ENCODE data around the gene DUSP6. TPM values are rescaled to one million over a fixed set of nuclear protein-coding genes. Genes with fewer than 3 reads are reported as not detected.

DUSP6 gene
- total and polyA plus RNA-seq, 10 of the 15 experiments (the other 5 are each of a cell fraction or from before 2014, with no cell fraction given): 0.02 to 0.69 (median 0.07) TPM; not detected in 1

DNA sequence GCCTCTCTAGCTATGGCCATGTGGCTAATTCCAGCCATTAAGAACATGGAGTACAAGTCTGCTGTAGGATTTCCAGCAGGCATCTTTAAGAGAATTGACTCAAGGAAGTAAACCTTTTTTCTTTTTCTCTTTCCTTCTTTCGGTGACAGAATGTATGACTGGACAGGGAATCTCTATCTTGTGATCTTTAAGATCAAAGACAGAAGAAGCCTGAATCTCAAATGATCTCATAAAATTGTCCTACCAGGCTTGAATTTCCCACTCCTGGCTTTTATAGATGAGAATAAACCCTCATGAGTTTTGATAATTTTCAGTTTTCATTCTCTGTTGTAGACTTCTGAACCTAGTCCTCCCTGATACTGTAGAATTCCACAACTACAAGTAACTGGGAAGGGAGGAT, 11.4 kb downstream of the DUSP6 start (continued):
- TF ChIP-seq E4F1 (IDR thresholded peaks at IDR 0.05; ENCODE audit: borderline replicate concordance, partially characterized antibody) (no peak), JUNB (IDR thresholded peaks at IDR 0.05) (no peak), BACH1 (IDR thresholded peaks at IDR 0.05; ENCODE audit: borderline replicate concordance) (no peak), TCF3 (IDR thresholded peaks at IDR 0.05; ENCODE audit: borderline replicate concordance, insufficient read depth, low read depth, low read length) (no peak), TARDBP (IDR thresholded peaks at IDR 0.05; ENCODE audit: borderline replicate concordance) (no peak), NR2F1 (conservative IDR thresholded peaks at IDR 0.05) (no peak), EZH2 (IDR thresholded peaks at IDR 0.05; ENCODE audit: borderline replicate concordance, control insufficient read depth, low read depth, low read length) (no peak), SMAD1 (IDR thresholded peaks at IDR 0.05; ENCODE audit: low read depth, partially characterized antibody) (no peak)

- H3K4me2 ChIP-seq (ENCODE audit: control insufficient read depth, insufficient read depth): no peak overlapping the region
- H4K20me1 ChIP-seq (ENCODE audit: control insufficient read depth, insufficient read depth): no peaks in the 10 kb centered on the region
- in situ Hi-C loops (cut with MboI): no loop called here
- no peak for TF ChIP-seq TCF7 (IDR thresholded peaks at IDR 0.05; ENCODE audit: borderline replicate concordance)
- TF ChIP-seq, protein P1, sequence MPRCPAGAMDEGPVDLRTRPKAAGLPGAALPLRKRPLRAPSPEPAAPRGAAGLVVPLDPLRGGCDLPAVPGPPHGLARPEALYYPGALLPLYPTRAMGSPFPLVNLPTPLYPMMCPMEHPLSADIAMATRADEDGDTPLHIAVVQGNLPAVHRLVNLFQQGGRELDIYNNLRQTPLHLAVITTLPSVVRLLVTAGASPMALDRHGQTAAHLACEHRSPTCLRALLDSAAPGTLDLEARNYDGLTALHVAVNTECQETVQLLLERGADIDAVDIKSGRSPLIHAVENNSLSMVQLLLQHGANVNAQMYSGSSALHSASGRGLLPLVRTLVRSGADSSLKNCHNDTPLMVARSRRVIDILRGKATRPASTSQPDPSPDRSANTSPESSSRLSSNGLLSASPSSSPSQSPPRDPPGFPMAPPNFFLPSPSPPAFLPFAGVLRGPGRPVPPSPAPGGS (IDR thresholded peaks at IDR 0.05; ENCODE audit: borderline replicate concordance, insufficient read depth, low read depth, low read length, poor library complexity, severe bottlenecking): no peak
- TF ChIP-seq RAD21 (IDR thresholded peaks at IDR 0.05; ENCODE audit: insufficient read depth, low read depth, low read length): no peak
- TF ChIP-seq KAT2A (conservative IDR thresholded peaks at IDR 0.05; ENCODE audit: control insufficient read depth, low read depth, low read length): no peak
- TF ChIP-seq ZZZ3 (IDR thresholded peaks at IDR 0.05; ENCODE audit: control insufficient read depth, insufficient read length, low read depth): no peak
- TF ChIP-seq ATF3 (IDR thresholded peaks at IDR 0.05; ENCODE audit: borderline replicate concordance, extremely low read depth, low read depth, low read length): no peak
- no peak for TF ChIP-seq NBN (IDR thresholded peaks at IDR 0.05)
- TF ChIP-seq, protein P2, sequence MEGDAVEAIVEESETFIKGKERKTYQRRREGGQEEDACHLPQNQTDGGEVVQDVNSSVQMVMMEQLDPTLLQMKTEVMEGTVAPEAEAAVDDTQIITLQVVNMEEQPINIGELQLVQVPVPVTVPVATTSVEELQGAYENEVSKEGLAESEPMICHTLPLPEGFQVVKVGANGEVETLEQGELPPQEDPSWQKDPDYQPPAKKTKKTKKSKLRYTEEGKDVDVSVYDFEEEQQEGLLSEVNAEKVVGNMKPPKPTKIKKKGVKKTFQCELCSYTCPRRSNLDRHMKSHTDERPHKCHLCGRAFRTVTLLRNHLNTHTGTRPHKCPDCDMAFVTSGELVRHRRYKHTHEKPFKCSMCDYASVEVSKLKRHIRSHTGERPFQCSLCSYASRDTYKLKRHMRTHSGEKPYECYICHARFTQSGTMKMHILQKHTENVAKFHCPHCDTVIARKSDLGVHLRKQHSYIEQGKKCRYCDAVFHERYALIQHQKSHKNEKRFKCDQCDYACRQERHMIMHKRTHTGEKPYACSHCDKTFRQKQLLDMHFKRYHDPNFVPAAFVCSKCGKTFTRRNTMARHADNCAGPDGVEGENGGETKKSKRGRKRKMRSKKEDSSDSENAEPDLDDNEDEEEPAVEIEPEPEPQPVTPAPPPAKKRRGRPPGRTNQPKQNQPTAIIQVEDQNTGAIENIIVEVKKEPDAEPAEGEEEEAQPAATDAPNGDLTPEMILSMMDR (IDR thresholded peaks at IDR 0.05 in 2 of 3, conservative IDR thresholded peaks at IDR 0.05 in 1 of 3; ENCODE audit: control insufficient read depth in 2 of 3, extremely low read depth in 1 of 3, insufficient read depth in 1 of 3, low read depth in 3 of 3, low read length in 3 of 3): no peak
- no peak for TF ChIP-seq CBFB (IDR thresholded peaks at IDR 0.05; ENCODE audit: low read depth)
- no peak overlapping the region for H3K27ac ChIP-seq (ENCODE audit: control insufficient read depth, insufficient read depth)
- no peak for FAIRE-seq
- no peak for DNase-seq (ENCODE audit: low read depth, low spot score)
- no peak overlapping the region for H3K9ac ChIP-seq (ENCODE audit: control insufficient read depth, insufficient read depth, low read length)
- WGBS (ENCODE audit: insufficient coverage, insufficient replicate concordance, low lambda C conversion rate, missing lambda C conversion rate): 71% methylated on average over 10 of the region's 10 CpGs
- ATAC-seq: no peak
- H3K27me3 ChIP-seq (replicated peaks in 1 of 2; ENCODE audit: control insufficient read depth in 2 of 2, insufficient read depth in 2 of 2, low read length in 1 of 2): peaks cover 0 to 7% of the 10 kb centered on the region in 2 experiments; a peak in 1 of 4 replicates
- ChIA-PET SMC1A (ENCODE audit: uncharacterized antibody, unreplicated experiment) (no interaction called here), CTCF (no interaction called here), POLR2A (no interaction called here), RAD21 (ENCODE audit: unreplicated experiment) (no interaction called here)
- no peaks in the 10 kb centered on the region for H3K79me2 ChIP-seq (ENCODE audit: control insufficient read depth, insufficient read depth, low read length)
- H3K9me3 ChIP-seq (replicated peaks; ENCODE audit: control insufficient read depth, insufficient read depth, low read length): no peaks in the 10 kb centered on the region
- no TSS peak for BruUV-seq (replicated peaks)
- H3K36me3 ChIP-seq (ENCODE audit: control insufficient read depth in 2 of 2, insufficient read depth in 2 of 2, low read length in 1 of 2): no peaks in the 10 kb centered on the region
- no peak overlapping the region for H2AFZ ChIP-seq (ENCODE audit: control insufficient read depth, low read depth, low read length)
- H3K4me1 ChIP-seq (ENCODE audit: control insufficient read depth, insufficient read depth, low read length): no peaks in the 10 kb centered on the region
- H3K4me3 ChIP-seq: no peak overlapping the region
- intact Hi-C loops (cut with micrococcal nuclease; ENCODE audit: unreplicated experiment): no loop called here
Observed at GRCh38 chr12:89339526-89339925, 12.8 kb downstream of the DUSP6 start.
